Subcutaneous adipose tissue (tissue), 4 donors: ENCODE data around the gene JAG2. TPM values are rescaled to one million over a fixed set of nuclear protein-coding genes. Genes with fewer than 3 reads are reported as not detected.

Source experiments
- total RNA-seq, 4 donors: library from RNA; depleted of rRNA; stranded (reverse); fragments of >200 nt; gene quantifications; one replicate each; pipeline ENCODE4 v1.1.0, GENCODE V29; 2016
- TF ChIP-seq, protein P1 (sequence below): fragments of 450-650 bp; IDR thresholded peaks from one replicate; pipeline ENCODE4 v1.5.1; 2016; ENCODE audit warnings: low read depth, mild to moderate bottlenecking, control low read depth, antibody characterized with exemption, moderate library complexity

Gene JAG2
- total RNA-seq, 4 donors from 2014 or later, result 2.5 to 16.2 (median 4.9) TPM

GRCh38 chr14:105126126-105126980 lies 42.2 kb downstream of the JAG2 start:
- TF ChIP-seq, protein P1, sequence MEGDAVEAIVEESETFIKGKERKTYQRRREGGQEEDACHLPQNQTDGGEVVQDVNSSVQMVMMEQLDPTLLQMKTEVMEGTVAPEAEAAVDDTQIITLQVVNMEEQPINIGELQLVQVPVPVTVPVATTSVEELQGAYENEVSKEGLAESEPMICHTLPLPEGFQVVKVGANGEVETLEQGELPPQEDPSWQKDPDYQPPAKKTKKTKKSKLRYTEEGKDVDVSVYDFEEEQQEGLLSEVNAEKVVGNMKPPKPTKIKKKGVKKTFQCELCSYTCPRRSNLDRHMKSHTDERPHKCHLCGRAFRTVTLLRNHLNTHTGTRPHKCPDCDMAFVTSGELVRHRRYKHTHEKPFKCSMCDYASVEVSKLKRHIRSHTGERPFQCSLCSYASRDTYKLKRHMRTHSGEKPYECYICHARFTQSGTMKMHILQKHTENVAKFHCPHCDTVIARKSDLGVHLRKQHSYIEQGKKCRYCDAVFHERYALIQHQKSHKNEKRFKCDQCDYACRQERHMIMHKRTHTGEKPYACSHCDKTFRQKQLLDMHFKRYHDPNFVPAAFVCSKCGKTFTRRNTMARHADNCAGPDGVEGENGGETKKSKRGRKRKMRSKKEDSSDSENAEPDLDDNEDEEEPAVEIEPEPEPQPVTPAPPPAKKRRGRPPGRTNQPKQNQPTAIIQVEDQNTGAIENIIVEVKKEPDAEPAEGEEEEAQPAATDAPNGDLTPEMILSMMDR, result no peak

DNA sequence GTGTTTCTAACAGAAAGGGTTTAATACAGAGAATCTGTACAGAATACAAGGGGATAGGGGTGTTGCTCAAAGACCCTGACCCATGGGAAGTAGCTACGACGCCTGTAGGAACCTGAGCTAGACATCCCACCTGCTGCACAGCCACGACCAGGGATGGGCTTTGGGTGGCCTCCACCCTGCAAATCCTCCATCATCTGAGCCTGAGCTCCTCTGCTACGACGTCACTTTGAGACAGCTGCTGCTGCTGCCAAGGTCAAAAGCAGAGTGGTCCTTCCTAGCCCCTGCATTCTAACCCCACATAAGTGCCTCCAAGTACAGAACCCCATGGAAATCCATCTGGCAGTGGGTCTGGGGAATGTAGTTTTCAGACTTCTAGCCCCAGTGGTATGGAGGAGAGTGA lies 43.8 kb downstream of the JAG2 start:
- TF ChIP-seq, protein P1, result no peak

- TF ChIP-seq, protein P1, result no peak
These were observed 44.4 kb downstream of the JAG2 start for GRCh38 chr14:105123981-105124765.

GRCh38 chr14:105123064-105123665 lies 45.4 kb downstream of the JAG2 start:
- TF ChIP-seq, protein P1, result no peak

DNA sequence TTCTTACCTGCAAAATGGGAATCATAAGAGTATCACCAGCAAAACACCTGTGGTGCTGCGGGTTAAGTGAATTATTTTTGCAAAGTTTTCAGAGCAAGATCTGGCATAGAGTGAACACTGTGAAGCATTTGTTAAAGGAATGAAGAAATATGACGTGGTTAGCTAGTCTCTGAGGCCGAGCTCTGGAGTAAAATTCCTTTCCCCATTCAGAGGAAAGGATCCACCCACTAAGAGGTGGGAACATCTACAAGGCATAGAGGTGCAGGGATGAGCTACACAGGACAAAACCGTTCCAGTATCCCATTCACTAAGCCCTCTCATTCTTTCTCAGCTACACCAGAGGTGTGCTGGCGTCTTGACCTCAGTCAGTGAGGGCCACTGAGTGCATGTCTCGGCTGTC lies 48.5 kb downstream of the JAG2 start:
- TF ChIP-seq, protein P1, result no peak

DNA sequence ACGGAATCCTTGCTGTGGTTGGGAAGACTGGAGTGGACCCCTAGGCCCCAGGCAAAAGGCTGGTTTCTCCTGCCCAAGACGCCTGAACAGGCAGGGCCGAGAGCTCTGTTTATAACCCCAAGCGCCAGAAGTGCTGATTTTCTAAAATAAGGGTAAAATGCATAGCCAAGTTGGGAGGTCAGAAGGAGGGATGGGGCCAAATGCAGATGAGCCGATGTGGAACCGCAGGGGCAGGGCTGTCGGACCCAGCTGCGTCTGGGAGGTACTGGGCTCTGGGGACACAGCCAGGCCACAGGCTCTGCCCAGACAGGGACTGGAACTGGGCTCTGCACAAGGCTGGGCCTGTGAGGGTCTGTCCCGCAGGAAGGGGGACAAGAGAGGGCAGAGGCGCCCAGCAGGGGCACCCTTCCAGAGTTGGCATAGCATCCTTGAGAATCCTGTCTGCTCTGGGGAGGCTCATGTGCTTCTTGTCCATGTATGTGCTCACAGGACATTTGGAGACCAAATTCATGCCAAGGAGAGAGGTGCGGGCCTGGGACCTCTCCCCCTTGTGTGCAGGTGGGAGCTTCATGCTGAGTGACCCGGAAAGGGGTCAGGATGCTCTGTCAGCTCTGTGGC lies 49.1 kb downstream of the JAG2 start:
- TF ChIP-seq, protein P1, result no peak
